ENCODE data around the gene COPZ2.
"Not testable (repeated sequence)": the region's sequence is repeated elsewhere in the genome, so short reads cannot be mapped to it uniquely, and the experiment has no call there.

COPZ2 gene

DNA sequence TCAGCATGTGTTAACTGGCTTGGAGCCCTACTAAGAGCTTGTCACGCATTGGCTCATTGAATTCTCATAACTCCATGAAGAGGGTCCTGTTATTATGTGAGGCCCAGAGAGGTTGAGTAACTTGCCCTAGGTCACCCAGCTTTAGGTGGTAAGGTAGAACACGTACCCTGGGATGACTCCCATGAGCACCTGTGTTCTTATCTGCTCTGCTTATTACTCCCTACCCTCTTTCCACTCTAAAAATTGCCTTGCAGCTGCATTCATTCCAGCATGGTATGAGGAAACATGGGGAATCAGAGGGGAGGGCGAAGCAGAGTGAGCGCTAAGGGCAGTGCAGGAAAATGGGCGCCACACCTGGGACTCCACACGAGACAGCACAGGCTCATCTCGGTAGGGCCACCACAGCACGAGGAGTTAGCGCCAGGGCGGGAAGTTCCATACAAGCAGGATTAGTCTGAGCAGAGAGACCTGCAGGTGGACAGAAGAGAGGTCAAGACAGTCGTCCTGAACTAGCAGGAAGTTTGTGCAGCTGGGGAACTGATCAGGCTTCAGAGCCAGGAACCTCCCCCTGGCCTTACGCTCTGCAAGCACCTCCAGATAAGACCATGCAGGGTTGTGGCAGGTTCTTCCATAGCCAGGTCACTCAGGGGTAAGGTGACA is 10.1 kb downstream of the COPZ2 start:
- Mint-ChIP-seq H3K27ac (no peak overlapping the region), H3K4me3 (no peak overlapping the region), H3K4me1 (ENCODE audit: low read depth) (peaks cover 22% of the 10 kb centered on the region), H3K9me3 (no peaks in the 10 kb centered on the region), H3K27me3 (ENCODE audit: low read depth) (peaks cover 38% of the 10 kb centered on the region), H3K36me3 (ENCODE audit: low read depth) (no peaks in the 10 kb centered on the region)

DNA sequence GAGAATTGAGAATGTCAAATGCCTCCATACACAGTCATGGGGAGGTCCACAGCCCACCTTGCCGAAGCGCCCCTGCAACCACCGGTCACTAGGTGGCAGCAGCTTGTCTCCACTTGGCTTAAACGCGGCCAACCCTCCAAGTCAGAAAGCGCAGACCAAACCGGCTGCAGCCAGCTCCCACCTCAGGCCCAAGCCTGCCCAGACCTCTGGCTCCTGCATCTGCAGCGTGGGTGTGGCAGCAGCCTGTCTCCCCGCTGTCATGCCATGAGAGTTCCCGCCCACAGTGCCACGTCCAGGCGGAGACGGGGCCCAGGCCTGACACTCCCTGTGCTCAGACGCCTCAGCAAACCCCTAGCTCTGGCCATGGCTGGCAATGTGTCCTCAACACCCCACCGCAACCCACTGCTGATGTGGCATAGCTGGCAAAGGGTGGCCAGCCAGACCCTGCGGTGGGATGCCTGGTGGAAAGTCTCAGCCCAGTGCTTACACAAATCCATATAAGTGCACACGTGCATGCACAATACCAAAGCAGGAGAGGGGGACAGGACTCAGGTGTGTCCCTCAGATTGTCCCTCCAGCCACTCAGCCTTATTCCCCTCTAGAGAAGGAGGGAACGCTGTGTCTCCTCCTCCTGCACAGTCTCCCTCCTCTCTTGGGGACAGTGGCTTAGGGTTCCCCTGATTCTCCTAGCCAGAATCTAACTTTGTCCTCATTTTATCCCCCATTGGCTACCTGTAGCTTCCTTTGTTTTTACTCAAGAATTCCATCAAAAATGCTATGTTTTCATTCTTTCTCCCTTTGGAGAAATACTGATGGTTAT is 10.9 kb downstream of the COPZ2 start:
- Mint-ChIP-seq H3K27me3 (ENCODE audit: low read depth) (peaks cover 35% of the 10 kb centered on the region), H3K27ac (no peak overlapping the region), H3K9me3 (no peaks in the 10 kb centered on the region), H3K4me1 (ENCODE audit: low read depth) (peaks cover 22% of the 10 kb centered on the region), H3K4me3 (no peak overlapping the region), H3K36me3 (ENCODE audit: low read depth) (no peaks in the 10 kb centered on the region)

DNA sequence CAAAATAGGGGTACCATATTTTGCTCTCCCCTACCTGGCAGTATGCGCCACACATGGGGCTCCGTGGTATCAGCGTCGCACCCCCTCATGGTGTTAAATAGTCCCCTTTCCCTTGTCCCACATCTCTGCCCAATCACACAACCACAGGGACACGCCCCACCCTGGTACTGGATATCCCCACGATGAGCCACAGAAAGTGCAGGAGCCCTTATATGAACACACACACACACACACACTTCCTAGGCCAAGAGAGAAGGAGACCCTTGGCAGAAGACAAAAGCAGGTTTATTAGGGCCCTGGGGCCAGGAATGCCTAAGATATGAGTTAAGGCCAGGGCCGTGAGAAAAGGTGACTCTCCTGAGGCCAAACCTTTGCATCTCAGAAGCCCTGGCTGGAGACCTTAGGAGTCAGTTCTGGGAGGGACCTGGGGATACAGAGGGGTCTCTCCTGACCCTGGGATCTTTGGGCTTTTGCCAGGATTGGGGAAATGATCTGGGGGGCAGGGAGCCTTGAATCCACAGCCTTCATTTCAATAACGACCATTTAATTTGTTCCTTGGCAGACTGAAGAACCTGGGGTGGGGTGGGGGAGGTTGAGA is 11.6 kb downstream of the COPZ2 start:
- Mint-ChIP-seq H3K9me3 (no peaks in the 10 kb centered on the region), H3K36me3 (ENCODE audit: low read depth) (no peaks in the 10 kb centered on the region), H3K4me1 (ENCODE audit: low read depth) (peaks cover 22% of the 10 kb centered on the region), H3K27ac (no peak overlapping the region), H3K4me3 (peak overlapping the region; percentile 83), H3K27me3 (ENCODE audit: low read depth) (peaks cover 33% of the 10 kb centered on the region)

DNA sequence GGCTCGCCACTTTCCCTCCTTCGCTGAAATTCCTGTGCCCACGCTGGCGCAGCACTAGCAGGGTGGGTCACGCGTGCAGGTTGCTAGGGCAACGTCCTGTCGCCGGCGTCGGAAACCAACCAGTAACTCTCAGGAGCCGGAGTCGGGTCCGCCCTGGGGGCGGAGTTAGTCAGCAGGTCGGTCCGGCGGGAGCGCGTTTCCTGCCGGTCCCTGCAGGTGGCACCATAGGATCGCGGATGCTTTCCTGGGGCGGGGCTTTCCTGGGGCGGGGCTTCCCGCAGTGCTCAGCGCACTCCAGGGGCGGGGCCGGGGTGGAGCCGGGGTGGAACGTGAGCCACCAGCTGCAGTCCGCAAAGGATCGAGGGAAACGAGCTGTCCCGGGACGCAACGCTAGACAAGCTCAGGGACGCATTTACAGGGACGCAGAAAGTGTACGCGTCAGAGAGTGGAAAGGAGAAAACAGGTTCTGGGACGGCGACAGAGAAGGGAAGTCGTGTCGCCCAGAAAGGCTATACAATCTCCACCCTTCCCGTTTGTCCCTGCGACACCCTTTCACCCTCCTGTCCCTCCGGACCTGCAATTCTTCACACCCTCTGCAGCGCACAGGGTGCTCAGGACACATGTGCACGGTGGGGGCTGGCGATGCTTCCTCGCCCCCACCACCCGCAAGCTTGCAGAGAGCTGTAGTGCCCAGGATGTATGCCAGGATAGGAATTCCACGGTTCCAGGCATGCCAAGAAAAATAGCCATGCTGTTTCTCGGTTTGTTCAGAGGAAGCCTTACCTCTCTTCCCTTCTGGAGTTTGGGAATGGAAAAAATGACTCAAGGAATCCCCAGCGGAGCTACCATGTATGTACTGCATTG is 12.3 kb downstream of the COPZ2 start:
- Mint-ChIP-seq H3K9me3 (no peaks in the 10 kb centered on the region), H3K4me3 (peak overlapping the region; percentile 83), H3K27ac (peak overlapping the region; percentile 83), H3K36me3 (ENCODE audit: low read depth) (no peaks in the 10 kb centered on the region), H3K4me1 (ENCODE audit: low read depth) (peaks cover 22% of the 10 kb centered on the region), H3K27me3 (ENCODE audit: low read depth) (peaks cover 26% of the 10 kb centered on the region)

DNA sequence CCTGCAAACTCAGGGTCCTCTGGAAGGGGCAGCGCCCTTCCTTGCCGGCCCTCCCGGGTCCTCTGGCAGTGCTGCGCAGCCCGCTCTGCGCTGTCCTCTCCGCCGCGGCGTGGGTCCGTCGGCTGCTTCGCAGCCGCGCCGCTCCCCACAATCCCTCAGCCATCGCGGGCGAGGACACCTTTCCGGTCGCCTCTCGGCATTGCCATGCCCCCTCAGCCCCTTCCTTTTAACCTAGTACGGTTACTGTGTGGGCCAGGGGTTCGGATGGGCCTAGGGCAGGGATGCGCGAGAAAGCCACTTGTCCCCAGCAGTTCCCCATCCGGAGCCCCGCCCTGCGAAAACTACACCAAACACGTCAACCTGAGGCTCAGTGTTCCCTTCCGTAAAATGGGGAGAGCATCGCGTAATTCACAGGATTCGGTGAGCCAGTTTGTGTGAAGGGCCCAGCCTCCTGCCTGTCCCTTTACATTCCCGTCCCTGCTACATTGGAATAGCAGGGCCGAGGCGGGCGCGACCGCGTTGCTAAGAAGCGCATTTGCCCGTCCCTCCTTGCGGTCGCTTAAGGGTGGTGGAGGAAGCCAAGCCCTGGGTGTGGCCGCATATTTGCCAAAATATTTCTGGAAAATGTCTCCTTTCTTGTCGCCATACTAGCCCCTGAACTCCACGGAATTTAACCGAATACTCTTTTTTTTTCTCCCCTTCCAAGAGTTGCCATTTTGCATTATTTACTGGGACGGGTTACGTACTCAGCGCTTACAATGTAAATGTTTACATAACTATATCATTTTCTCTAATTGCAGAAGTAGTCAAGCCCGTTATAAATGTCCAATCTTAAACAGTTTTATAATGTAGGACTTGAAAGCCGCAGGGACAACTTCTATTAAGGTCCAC is 13.2 kb downstream of the COPZ2 start:
- no peaks in the 10 kb centered on the region for H3K9me3 Mint-ChIP-seq
- peak overlapping the region; percentile 83 for H3K27ac Mint-ChIP-seq
- peaks cover 1% of the 10 kb centered on the region for H3K36me3 Mint-ChIP-seq (ENCODE audit: low read depth)
- peak overlapping the region; percentile 83 for H3K4me3 Mint-ChIP-seq
- H3K4me1 Mint-ChIP-seq (ENCODE audit: low read depth), result peaks cover 22% of the 10 kb centered on the region
- peaks cover 25% of the 10 kb centered on the region for H3K27me3 Mint-ChIP-seq (ENCODE audit: low read depth)

DNA sequence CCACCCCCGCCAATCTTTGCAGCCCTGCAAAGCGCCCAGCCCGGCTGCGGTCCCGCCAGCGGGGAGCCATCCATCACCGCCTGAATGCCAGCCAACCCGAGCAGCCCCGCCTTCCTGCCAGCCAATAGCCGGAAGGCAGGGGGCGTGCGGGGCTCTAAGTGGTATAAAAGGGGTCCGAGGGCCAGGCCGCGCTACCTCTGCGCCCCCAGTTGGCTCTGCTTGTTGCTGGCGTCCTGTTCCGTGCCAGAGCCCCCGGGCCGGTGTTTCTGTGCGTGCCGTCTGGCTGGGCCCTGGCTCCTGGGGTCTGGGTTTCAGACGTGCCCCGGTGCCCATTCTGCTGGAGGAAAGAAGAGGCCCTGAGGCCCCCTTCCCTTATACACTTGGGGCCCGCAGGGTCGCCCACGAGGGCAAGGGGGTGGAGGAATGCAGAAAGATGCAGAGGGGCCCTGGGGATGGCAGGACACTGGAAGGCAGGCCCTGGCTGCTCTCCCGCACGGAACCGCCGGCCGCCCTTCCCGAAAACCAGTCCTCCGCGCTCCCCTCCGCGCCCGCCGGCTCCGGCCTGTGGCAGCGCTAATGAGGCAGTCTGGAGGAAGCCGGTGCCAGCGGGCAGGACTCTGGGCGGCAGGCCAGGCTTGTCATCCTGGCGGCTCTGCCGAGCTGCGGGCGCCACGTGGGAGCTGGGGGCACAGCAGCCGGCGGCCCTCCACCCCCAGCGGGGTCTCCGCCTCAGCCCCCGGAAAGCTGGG is 14.0 kb downstream of the COPZ2 start:
- peak overlapping the region; percentile 54 for H3K27ac Mint-ChIP-seq
- H3K4me1 Mint-ChIP-seq (ENCODE audit: low read depth), result peaks cover 22% of the 10 kb centered on the region
- peaks cover 1% of the 10 kb centered on the region for H3K36me3 Mint-ChIP-seq (ENCODE audit: low read depth)
- H3K27me3 Mint-ChIP-seq (ENCODE audit: low read depth), result peaks cover 19% of the 10 kb centered on the region
- H3K9me3 Mint-ChIP-seq, result no peaks in the 10 kb centered on the region
- peak overlapping the region; percentile 67 for H3K4me3 Mint-ChIP-seq

DNA sequence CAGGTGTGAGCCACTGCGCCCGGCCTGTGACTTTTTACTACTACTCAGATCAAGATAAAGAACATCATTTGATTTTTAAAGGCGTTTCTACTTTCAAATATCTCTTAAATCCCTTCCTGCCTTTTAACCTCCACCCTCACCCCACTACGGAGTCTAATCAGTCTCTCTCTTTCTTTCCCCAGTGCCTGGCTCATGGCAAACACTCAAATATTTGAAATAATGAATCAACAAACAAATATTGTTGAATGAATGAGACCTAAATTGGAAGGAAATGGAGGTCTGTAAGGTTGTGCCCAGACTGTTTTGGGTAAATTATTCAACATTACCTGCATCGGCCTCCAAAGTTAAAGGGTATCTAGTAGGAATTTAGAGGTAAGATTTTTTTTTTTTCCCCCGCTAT is 14.7 kb downstream of the COPZ2 start:
- H3K4me3 Mint-ChIP-seq, result peak overlapping the region; percentile 31
- no peaks in the 10 kb centered on the region for H3K9me3 Mint-ChIP-seq
- H3K27me3 Mint-ChIP-seq (ENCODE audit: low read depth), result peaks cover 19% of the 10 kb centered on the region
- H3K4me1 Mint-ChIP-seq (ENCODE audit: low read depth), result peaks cover 25% of the 10 kb centered on the region
- peaks cover 1% of the 10 kb centered on the region for H3K36me3 Mint-ChIP-seq (ENCODE audit: low read depth)
- H3K27ac Mint-ChIP-seq, result no peak overlapping the region

DNA sequence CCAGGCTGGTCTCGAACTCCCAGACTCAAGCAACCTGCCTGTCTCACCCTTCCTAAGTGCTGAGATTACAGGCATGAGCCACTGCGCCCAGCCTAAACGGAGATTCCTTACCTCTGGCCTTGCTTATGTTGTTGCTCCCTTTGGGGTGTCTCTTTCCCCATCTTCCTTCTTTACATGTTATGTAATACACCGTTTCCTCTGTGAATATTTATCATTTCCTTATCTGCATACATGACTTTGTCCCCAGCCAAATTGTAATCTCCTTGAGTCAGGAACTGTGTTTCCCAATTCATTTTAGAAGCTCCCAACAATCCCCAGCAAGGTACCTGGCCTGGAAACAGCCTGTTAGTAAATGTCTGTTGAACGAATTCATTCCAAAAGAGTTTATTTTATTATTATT is 15.7 kb downstream of the COPZ2 start:
- H3K36me3 Mint-ChIP-seq (ENCODE audit: low read depth), result peaks cover 1% of the 10 kb centered on the region
- H3K4me1 Mint-ChIP-seq (ENCODE audit: low read depth), result peaks cover 33% of the 10 kb centered on the region
- no peak overlapping the region for H3K27ac Mint-ChIP-seq
- no peaks in the 10 kb centered on the region for H3K9me3 Mint-ChIP-seq
- H3K4me3 Mint-ChIP-seq, result no peak overlapping the region
- peaks cover 16% of the 10 kb centered on the region for H3K27me3 Mint-ChIP-seq (ENCODE audit: low read depth)

DNA sequence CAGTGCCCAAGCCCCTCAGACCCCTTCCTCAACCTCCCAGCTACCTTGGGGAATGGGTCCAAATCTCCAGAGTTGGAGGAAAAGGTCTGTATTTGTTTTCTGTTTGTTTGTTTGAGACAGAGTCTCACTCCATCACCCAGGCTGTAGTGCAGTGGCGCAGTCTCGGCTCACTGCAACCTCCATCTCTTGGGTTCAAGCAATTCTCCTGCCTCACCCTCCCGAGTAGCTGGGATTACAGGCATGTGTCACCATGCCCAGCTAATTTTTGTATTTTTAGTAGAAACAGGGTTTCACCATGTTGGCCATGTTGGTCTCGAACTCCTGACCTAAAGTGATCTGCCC is 19.8 kb downstream of the COPZ2 start:
- Mint-ChIP-seq H3K27ac (peak overlapping the region; percentile 94), H3K4me1 (ENCODE audit: low read depth) (peaks cover 21% of the 10 kb centered on the region), H3K27me3 (ENCODE audit: low read depth) (peaks cover 25% of the 10 kb centered on the region), H3K4me3 (peak overlapping the region; percentile 19)
- not testable (repeated sequence) for H3K36me3 Mint-ChIP-seq (ENCODE audit: low read depth); H3K9me3 Mint-ChIP-seq

DNA sequence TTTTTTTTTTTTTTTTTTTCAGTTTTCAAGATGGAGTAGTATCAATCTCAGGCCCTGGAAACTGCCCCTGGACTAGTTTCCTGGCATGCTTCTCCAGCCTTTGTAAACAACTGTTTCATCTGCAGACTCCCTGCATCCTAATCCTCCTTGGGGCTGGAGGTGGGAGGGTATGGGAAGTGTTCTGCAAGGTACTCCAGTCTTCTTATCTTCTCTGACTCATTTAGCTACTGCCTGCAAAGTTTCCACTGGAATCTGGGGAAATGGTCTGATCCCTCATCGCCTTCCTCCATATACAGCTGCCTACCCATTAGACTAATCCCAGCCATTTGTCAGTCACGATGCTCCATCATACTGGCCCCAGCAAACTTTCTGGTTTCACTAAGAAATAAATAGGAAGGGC is 21.5 kb downstream of the COPZ2 start:
- Mint-ChIP-seq H3K27ac (no peak overlapping the region), H3K36me3 (ENCODE audit: low read depth) (peaks cover 1% of the 10 kb centered on the region), H3K27me3 (ENCODE audit: low read depth) (peaks cover 23% of the 10 kb centered on the region), H3K9me3 (no peaks in the 10 kb centered on the region), H3K4me1 (ENCODE audit: low read depth) (peaks cover 27% of the 10 kb centered on the region), H3K4me3 (peak overlapping the region; percentile 28)

DNA sequence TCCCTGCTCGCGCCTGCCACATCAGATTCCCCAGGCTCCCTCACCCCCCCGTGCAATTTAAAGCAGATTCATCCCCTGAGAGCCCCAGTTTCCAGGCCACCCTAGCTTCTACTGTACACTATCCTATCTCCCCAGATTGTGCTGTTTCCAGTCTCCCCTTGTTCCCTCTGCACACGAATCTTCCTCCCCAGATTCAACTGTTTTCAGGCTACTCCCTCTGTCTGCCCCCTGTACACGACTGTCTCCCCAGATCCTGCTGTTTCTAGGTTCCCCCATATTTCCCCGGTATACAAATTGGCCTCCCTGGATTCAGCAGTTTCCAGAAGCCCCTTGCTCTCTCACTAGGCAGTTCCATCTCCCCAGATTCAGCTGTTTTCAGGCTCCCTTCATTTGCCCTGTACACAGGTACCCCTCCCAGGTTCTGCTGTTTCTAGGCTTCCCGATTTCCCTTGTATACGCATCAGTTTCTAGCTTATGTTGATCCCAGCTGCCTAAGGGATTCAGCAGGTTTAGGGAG is 22.9 kb downstream of the COPZ2 start:
- Mint-ChIP-seq H3K27ac (no peak overlapping the region), H3K4me1 (ENCODE audit: low read depth) (peaks cover 28% of the 10 kb centered on the region), H3K4me3 (no peak overlapping the region), H3K36me3 (ENCODE audit: low read depth) (no peaks in the 10 kb centered on the region), H3K27me3 (ENCODE audit: low read depth) (peaks cover 30% of the 10 kb centered on the region), H3K9me3 (no peaks in the 10 kb centered on the region)

DNA sequence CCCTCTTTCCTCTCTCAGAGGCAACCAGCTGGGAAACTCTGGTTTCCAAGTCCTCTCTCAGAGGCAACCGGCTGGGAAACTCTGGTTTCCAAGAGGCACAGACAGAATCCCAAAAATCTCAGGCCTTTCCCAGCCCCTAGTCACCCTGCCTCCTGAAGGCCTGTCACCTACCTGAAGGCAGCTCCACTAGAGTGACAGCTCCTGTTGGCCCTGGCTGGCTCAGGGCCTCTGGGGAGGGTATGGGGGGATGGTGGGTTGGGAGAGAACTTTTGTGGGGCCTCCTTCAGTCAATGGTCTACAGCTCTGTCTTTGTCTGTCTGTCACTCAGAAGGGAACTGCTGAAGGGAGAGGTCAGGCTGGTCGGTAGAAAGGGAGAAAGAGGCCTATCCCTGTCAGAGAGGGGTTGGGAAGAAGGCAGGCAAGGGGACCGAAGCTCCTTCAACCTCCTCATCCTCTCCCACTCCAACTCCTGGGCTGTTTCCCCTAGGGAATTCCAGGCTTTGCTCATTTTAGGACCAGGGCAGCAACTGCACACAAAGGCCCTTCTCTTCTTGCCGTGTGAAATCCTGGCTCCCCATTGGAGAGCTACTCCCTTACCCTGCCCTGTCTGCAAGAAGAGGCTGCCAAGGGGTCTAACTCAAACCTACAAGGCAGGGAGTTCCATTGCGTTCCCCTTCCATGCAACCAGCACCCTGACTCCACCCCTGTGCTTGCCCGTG is 23.6 kb downstream of the COPZ2 start:
- peaks cover 34% of the 10 kb centered on the region for H3K27me3 Mint-ChIP-seq (ENCODE audit: low read depth)
- no peak overlapping the region for H3K27ac Mint-ChIP-seq
- H3K4me3 Mint-ChIP-seq, result no peak overlapping the region
- H3K4me1 Mint-ChIP-seq (ENCODE audit: low read depth), result peaks cover 28% of the 10 kb centered on the region
- no peaks in the 10 kb centered on the region for H3K9me3 Mint-ChIP-seq
- H3K36me3 Mint-ChIP-seq (ENCODE audit: low read depth), result no peaks in the 10 kb centered on the region

Measured in T-helper 1 cell treated with Interleukin-12 subunit alpha and Interleukin-12 subunit beta and Interleukin-4 antibody, amounts not matched to agents 30 μg/mL and 1 μg/mL, for 36 hours (primary cell).